Fibroblast of lung (primary cell): ENCODE measurements around the gene FAM174B.

Experiments
- CTCF ChIP-seq, 2 donors: IDR thresholded peaks in 1 of 2; conservative IDR thresholded peaks in 1 of 2; 1 replicate in 1 of 2; 2 replicates in 1 of 2; pipeline ENCODE4 v1.5.1; 2011 to 2012; ENCODE audit warnings: low read length in 2 of 2, control low read depth in 1 of 2, inconsistent platforms in 1 of 2, low read depth in 1 of 2, mild to moderate bottlenecking in 1 of 2
- EZH2 ChIP-seq: IDR thresholded peaks from 2 replicates; pipeline ENCODE4 v1.5.1; 2012; ENCODE audit warnings: low read length, control low read depth, mild to moderate bottlenecking; ENCODE audit errors: missing control alignments

- no peak for TF ChIP-seq CTCF (conservative IDR thresholded peaks at IDR 0.05 in 1 of 2, IDR thresholded peaks at IDR 0.05 in 1 of 2; ENCODE audit: low read depth in 1 of 2, low read length in 2 of 2)
- TF ChIP-seq EZH2: no peak
Measured at GRCh38 chr15:92601592-92602266, 53.8 kb downstream of the FAM174B start.
